ENCODE data around the gene IGFLR1. TPM values are rescaled to one million over a fixed set of nuclear protein-coding genes. Genes with fewer than 3 reads are reported as not detected.

Gene IGFLR1
- total and polyA plus RNA-seq, 2 of the 8 experiments (the other 6 are each of a cell fraction or from before 2014, with no cell fraction given), result 8.4 to 28.9 TPM

DNA sequence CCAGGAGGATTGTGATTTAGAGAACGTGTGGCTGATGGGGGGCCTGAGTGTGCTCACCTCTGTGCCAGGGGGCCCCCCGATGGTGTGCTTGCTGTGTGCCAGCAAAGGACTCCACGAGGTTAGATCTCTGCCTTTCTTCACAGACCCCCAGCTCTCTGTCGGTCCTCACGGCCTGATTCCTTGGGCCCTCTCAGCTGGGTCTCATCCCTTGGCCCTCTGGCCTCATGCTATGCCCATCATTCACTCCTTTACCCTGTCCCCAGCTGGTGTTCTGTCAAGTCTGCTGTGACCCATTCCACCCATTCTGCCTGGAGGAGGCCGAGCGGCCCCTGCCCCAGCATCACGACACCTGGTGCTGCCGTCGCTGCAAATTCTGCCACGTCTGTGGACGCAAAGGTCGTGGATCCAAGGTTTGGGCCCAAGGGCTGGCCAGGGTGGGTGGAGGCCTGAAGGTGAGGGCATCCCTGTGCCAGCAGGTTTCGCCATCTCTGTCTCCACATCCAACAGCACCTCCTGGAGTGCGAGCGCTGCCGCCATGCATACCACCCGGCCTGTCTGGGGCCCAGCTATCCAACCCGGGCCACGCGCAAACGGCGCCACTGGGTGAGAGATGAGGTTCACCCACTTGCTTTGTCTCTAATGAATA, 16.9 kb downstream of the IGFLR1 start:
- Histone ChIP-seq H3K23me2 (ENCODE audit: low read depth, low read length) (no peaks in the 10 kb centered on the region), H4K20me1 (replicated peaks in 1 of 2; ENCODE audit: control insufficient read depth in 1 of 2, insufficient read depth in 2 of 2, low read length in 2 of 2) (peaks cover 5 to 15% of the 10 kb centered on the region in 2 experiments), H2AFZ (ENCODE audit: low read length) (no peak overlapping the region), H2BK15ac (ENCODE audit: low read length) (no peak overlapping the region), H3K9me3 (ENCODE audit: insufficient read depth in 2 of 2, low read depth in 1 of 2, low read length in 1 of 2) (no peaks in the 10 kb centered on the region), H3K27me3 (replicated peaks in 1 of 4; ENCODE audit: control insufficient read depth in 3 of 4, extremely low read depth in 1 of 4, insufficient read depth in 3 of 4, low read length in 3 of 4) (no peaks in the 10 kb centered on the region), H3K4me3 (ENCODE audit: extremely low read depth in 1 of 4, insufficient read depth in 2 of 4, low read depth in 3 of 4, low read length in 4 of 4) (no peak overlapping the region), H3K14ac (ENCODE audit: insufficient read length) (no peak overlapping the region), H3K27ac (ENCODE audit: low read depth, low read length) (no peak overlapping the region), H3K23ac (ENCODE audit: insufficient read length) (no peak overlapping the region), H2BK5ac (ENCODE audit: low read depth, low read length) (no peak overlapping the region), H3K9ac (replicated peaks in 1 of 4; ENCODE audit: extremely low read depth in 1 of 4, low read depth in 3 of 4, low read length in 3 of 4) (no peak overlapping the region), H4K5ac (ENCODE audit: insufficient read length, low read depth, low read length) (no peak overlapping the region), H2AK5ac (ENCODE audit: low read depth, low read length) (no peak overlapping the region), H3K18ac (ENCODE audit: extremely low read depth, low read length) (no peak overlapping the region), H3K4me1 (replicated peaks in 1 of 4; ENCODE audit: control insufficient read depth in 3 of 4, insufficient read depth in 4 of 4, low read length in 3 of 4) (no peaks in the 10 kb centered on the region), H3K79me1 (ENCODE audit: low read depth, low read length) (no peaks in the 10 kb centered on the region; the same call in 1 of the 2 replicates), H2BK20ac (ENCODE audit: low read length) (no peak overlapping the region), H4K91ac (replicated peaks; ENCODE audit: insufficient read length, low read length) (no peak overlapping the region), H3K4me2 (ENCODE audit: insufficient read depth in 1 of 2, low read depth in 2 of 2, low read length in 2 of 2) (no peak overlapping the region), H3K56ac (replicated peaks; ENCODE audit: insufficient read length, low read depth, low read length) (no peak overlapping the region), H3K36me3 (ENCODE audit: control insufficient read depth in 2 of 4, insufficient read depth in 4 of 4, low read length in 3 of 4) (peaks cover 48 to 74% (median 70%) of the 10 kb centered on the region in 4 experiments), H3K4ac (replicated peaks; ENCODE audit: insufficient read length, low read depth, low read length) (no peak overlapping the region), H3K79me2 (ENCODE audit: control insufficient read depth in 1 of 2, insufficient read depth in 2 of 2, low read length in 2 of 2) (no peaks in the 10 kb centered on the region; a peak in 1 of 4 replicates), H2BK12ac (ENCODE audit: low read depth, low read length) (no peak overlapping the region), H2BK120ac (replicated peaks; ENCODE audit: low read depth, low read length) (no peak overlapping the region), H4K8ac (ENCODE audit: extremely low read depth, insufficient read depth, low read length) (no peak overlapping the region)
- no peak for DNase-seq (ENCODE audit: low read depth in 1 of 2, low spot score in 2 of 2)
- FAIRE-seq, result no peak
- ChIA-PET POLR2A (ENCODE audit: partially characterized antibody) (interaction anchor here (1.0 to 6.1 kb wide), 2 partner anchors 11 to 15 kb away, joined by 3 to 39 read pairs; no protein-coding TSS in a partner anchor), CTCF (ENCODE audit: partially characterized antibody) (interaction anchor here (0.5 to 11.8 kb wide), 3 partner anchors 13 to 33 kb away, joined by 3 to 80 read pairs (median 3); partner anchors contain the start of genes IGFLR1 and LIN37)
- WGBS, 2 experiments (ENCODE audit: extremely low coverage in 1 of 2, insufficient coverage in 1 of 2, insufficient read length in 1 of 2, insufficient replicate concordance in 2 of 2, low coverage in 1 of 2, low lambda C conversion rate in 2 of 2, missing lambda C conversion rate in 1 of 2), result 92% methylated on average over 18 of the region's 23 CpGs; no CpG with 5 or more reads in 1 of the 2 experiments
- no peak for TF ChIP-seq SP4 (IDR thresholded peaks at IDR 0.05; ENCODE audit: low read length)
- TF ChIP-seq, protein P1, sequence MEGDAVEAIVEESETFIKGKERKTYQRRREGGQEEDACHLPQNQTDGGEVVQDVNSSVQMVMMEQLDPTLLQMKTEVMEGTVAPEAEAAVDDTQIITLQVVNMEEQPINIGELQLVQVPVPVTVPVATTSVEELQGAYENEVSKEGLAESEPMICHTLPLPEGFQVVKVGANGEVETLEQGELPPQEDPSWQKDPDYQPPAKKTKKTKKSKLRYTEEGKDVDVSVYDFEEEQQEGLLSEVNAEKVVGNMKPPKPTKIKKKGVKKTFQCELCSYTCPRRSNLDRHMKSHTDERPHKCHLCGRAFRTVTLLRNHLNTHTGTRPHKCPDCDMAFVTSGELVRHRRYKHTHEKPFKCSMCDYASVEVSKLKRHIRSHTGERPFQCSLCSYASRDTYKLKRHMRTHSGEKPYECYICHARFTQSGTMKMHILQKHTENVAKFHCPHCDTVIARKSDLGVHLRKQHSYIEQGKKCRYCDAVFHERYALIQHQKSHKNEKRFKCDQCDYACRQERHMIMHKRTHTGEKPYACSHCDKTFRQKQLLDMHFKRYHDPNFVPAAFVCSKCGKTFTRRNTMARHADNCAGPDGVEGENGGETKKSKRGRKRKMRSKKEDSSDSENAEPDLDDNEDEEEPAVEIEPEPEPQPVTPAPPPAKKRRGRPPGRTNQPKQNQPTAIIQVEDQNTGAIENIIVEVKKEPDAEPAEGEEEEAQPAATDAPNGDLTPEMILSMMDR (IDR thresholded peaks at IDR 0.05; ENCODE audit: control extremely low read depth in 1 of 3, insufficient read depth in 1 of 3, low read depth in 1 of 3, low read length in 3 of 3), result no peak
- TF ChIP-seq BACH1 (IDR thresholded peaks at IDR 0.05; ENCODE audit: low read length), result no peak
- no peak for TF ChIP-seq GABPA (IDR thresholded peaks at IDR 0.05; ENCODE audit: borderline replicate concordance, insufficient read depth, low read length)
- no peak for TF ChIP-seq RFX5 (IDR thresholded peaks at IDR 0.05; ENCODE audit: borderline replicate concordance, low read depth, low read length)
- no peak for TF ChIP-seq EZH2 (IDR thresholded peaks at IDR 0.05; ENCODE audit: low read depth, low read length, severe bottlenecking)
- no peak for TF ChIP-seq CREB1 (IDR thresholded peaks at IDR 0.05)
- TF ChIP-seq HDAC6 (IDR thresholded peaks at IDR 0.05; ENCODE audit: low read depth, low read length), result no peak
- no peak for TF ChIP-seq MAFK (IDR thresholded peaks at IDR 0.05; ENCODE audit: low read depth, low read length)

All from H1 (cell line).